ENCODE measurements around the gene PHF21B.
"Not testable (repeated sequence)": the region's sequence is repeated elsewhere in the genome, so short reads cannot be mapped to it uniquely, and the experiment has no call there.

The PHF21B gene

DNA sequence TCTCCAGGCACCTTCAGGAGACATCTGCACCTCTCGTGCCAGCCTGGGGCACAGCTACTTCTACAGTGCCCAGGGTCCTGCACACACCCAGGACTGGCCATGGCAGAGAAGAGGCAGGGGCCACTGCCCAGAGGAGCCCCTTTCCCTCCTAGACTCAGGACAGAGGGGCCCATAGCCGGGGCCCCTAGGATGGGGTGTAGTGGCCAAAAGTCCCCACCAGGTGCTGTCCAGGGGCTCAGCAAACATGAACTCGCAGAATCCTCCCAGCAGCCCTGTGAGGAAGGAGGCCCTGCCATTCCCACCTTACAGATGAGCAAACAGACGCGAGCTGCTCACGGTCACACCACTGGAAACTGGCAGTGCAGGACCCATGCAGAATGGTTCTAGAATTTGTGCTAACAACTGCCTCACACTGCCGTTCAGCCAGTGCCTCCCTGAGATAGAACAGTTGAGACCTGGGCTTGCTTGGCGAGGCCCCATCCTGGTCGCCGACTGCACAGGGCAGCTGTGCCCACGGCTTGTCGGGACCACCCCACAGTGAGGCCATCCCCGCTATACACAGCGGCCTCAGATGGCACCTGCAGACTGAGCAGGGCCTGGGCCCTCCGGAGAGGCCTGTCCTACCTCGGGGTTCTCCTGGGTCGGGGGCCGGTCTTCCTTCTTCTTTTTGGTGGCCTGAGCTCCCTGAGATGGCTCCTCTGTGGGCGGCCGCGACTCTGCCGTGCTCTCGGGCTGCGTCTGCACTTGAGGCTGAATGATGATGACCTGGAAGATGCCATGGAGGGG is 96.4 kb downstream of the PHF21B start:
- H3K9ac ChIP-seq (ENCODE audit: low read depth, low read length): no peak overlapping the region
- H3K36me3 ChIP-seq (ENCODE audit: insufficient read depth, low read length): peaks cover 27% of the 10 kb centered on the region
- no peaks in the 10 kb centered on the region for H3K4me1 ChIP-seq (ENCODE audit: insufficient read depth, low read length)
- H3K9me3 ChIP-seq (ENCODE audit: control insufficient read depth, insufficient read depth, low read length): peaks cover 18% of the 10 kb centered on the region

DNA sequence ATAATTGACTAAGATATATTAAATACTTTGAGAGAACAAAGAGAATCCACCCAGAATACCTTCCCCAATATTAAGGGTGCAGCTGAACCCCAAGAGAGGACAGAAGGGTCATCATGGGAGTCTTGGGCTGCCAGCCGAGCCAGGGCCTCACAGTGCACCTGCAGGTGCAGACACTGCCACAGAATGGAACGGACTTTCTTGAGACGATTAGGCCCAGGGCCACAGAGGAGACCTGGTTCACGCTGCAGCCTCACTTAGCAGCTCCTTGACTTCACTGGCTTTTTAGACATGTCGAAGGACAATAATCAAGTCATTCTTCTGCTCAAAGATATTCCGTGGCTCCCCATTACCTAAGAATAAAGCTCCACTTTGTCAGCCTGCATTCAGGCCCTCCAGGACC is 100.6 kb downstream of the PHF21B start:
- no peaks in the 10 kb centered on the region for H3K4me1 ChIP-seq (ENCODE audit: insufficient read depth, low read length)
- H3K36me3 ChIP-seq (ENCODE audit: insufficient read depth, low read length): peaks cover 17% of the 10 kb centered on the region
- H3K9me3 ChIP-seq (ENCODE audit: control insufficient read depth, insufficient read depth, low read length): peaks cover 18% of the 10 kb centered on the region
- H3K9ac ChIP-seq (ENCODE audit: low read depth, low read length): no peak overlapping the region

DNA sequence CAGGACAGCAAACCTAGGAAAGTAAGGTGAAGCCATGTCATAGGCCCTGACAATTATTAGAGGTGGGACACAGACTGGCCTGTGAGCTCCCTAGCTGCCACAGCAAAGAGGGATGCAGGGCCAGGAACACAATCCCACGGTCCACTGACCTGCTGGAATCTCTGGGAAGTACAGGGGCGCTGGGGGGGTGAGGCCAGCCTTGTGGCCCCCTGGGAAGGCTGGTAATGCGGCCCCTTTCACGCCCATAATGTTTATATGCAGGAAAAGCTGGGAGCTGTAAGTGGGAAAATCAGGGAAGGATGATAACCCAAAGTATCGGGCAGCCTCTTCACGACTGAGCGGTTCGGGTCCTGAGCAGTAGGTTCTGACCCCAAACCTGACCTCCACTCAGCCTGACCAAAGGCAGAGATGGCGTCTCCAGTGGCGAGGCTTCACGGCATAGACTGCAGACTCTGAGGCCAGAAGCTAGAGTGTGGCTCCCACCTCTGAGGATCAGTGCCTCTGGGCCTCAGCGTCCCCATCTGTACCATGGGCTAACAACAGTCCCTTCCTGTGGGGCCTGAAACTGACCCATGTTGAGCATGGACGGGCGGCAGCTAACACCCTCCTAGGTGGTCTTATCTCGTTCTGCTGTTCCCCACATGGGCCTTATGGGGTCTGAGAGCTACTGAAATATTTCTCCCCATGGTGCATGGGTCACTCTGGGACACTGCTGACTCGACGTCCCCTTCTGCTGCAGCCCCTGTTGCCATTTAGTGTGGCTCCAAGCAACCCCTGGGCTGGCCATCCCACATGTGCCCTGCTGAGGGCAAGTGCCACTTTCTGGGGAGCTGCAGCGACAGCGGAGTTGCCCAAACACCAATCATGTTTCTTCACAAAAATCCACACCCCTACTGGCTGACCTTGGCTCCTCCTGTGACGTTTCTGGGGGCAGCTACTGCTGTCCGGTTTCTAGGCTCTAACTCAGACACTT is 101.8 kb downstream of the PHF21B start:
- Histone ChIP-seq H3K4me1 (ENCODE audit: insufficient read depth, low read length) (no peaks in the 10 kb centered on the region), H3K36me3 (ENCODE audit: insufficient read depth, low read length) (peaks cover 17% of the 10 kb centered on the region), H3K9ac (ENCODE audit: low read depth, low read length) (no peak overlapping the region), H3K9me3 (ENCODE audit: control insufficient read depth, insufficient read depth, low read length) (peaks cover 18% of the 10 kb centered on the region)

DNA sequence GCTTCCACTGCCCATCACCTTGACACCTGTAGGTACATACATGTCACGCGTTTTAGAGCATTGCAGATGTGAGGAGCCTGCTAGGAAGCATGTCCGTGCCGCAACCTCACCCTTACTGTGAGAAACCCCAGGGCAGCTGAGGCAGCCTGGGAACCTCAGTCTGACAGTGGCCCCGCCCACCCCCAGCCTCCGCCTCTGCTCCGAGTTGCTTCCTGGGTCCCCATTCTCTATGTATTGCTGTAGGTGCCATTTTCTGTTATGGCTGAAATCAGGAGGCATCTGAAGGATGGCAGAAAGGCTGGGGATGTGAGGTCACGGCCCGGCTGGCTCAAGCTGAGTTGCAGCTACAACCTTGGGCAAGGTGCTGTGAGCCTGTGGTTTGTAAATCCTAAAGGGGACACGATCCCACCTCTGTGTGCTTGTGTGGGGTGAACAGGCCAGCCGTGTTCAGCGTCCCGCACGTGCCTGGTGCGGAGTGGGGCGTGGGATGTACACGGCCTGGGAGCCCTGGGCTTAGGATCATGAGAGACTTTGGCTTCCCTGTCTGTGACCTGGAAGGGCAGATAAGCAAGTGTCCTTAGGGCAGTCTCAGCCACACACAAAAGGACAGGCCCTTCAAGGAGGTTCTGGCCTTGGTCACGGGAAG is 102.7 kb downstream of the PHF21B start:
- no peak overlapping the region for H3K9ac ChIP-seq (ENCODE audit: low read depth, low read length)
- no peaks in the 10 kb centered on the region for H3K4me1 ChIP-seq (ENCODE audit: insufficient read depth, low read length)
- H3K9me3 ChIP-seq (ENCODE audit: control insufficient read depth, insufficient read depth, low read length): peaks cover 18% of the 10 kb centered on the region
- H3K36me3 ChIP-seq (ENCODE audit: insufficient read depth, low read length): peaks cover 17% of the 10 kb centered on the region

DNA sequence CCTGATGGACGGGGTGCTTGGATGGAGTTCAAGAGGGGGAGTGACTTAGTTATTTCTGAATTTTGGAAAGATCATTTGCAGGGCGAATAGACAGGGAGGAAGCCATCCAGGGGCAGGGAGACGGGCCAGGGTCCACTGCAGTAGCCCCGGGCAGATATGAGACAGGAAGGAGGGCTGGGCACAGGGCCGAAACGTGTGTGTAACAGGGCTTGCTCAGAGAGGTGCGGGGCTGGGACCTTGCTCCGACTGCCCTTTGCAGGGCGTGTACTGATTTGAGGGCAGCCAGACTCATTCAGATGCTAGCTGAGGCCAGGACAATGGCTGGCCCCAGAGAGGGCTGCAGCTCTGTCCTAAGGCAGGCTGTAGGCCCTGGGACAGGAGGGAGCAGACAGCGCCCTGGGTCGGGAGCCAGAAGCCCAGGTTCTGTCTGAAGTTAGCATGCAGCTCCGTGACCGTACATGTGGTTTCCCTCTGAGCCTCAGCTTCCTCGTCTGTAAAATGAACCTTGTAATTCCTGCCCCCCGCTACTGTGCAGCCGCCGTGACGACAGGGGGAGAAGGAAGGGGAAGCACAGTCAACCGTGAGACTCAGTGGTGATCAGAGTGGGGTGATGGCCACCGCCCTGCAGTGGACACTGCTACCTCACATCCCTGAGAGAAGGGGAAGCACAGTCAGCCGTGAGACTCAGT is 103.4 kb downstream of the PHF21B start:
- Histone ChIP-seq H3K9ac (ENCODE audit: low read depth, low read length) (no peak overlapping the region), H3K9me3 (ENCODE audit: control insufficient read depth, insufficient read depth, low read length) (peaks cover 14% of the 10 kb centered on the region), H3K36me3 (ENCODE audit: insufficient read depth, low read length) (peaks cover 17% of the 10 kb centered on the region), H3K4me1 (ENCODE audit: insufficient read depth, low read length) (no peaks in the 10 kb centered on the region)

DNA sequence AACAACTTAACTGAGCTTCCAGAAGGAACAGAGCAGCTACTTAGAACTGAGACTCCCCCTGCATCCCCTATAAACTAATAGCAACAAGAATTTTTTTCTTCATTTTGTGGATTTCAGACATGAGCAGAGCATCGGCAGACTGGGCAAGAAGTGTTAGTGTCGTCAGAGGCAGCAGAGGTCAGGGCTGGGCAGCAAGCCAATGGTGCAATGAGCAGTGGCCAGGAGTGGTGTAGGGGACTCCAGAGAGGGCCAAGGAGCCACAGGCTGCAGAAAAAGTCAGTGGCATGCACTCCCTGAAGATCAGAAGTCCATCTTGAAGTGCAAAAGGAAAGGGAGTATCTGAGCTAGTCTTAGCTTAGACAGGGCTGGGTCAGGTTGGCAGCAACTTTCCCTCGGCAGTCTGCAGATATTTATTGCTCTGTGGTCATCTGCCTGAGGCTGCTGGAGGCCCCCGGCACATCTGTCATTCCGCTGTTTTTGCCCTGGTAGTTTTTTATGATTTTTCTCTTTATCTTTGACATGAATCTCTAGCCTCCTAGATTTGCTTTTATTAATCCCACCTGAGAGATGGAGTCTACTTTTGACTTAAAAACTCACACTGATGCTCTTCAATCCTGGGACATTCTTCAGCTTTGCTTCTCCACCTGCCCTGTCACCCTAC is 105.2 kb downstream of the PHF21B start:
- H3K36me3 ChIP-seq (ENCODE audit: insufficient read depth, low read length): peaks cover 13% of the 10 kb centered on the region
- not testable (repeated sequence) for H3K9ac ChIP-seq (ENCODE audit: low read depth, low read length)

DNA sequence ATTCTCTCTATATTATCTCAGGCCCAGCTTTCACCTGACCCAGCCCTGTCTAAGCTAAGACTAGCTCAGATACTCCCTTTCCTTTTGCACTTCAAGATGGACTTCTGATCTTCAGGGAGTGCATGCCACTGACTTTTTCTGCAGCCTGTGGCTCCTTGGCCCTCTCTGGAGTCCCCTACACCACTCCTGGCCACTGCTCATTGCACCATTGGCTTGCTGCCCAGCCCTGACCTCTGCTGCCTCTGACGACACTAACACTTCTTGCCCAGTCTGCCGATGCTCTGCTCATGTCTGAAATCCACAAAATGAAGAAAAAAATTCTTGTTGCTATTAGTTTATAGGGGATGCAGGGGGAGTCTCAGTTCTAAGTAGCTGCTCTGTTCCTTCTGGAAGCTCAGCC is 106.6 kb downstream of the PHF21B start:
- H3K36me3 ChIP-seq (ENCODE audit: insufficient read depth, low read length): peaks cover 13% of the 10 kb centered on the region
- H3K9ac ChIP-seq (ENCODE audit: low read depth, low read length); H3K4me1 ChIP-seq (ENCODE audit: insufficient read depth, low read length): not testable (repeated sequence)
- H3K9me3 ChIP-seq (ENCODE audit: control insufficient read depth, insufficient read depth, low read length): peaks cover 16% of the 10 kb centered on the region

More for the DNA sequence above, 105.2 kb downstream of the PHF21B start:
- peaks cover 16% of the 10 kb centered on the region for H3K9me3 ChIP-seq (ENCODE audit: control insufficient read depth, insufficient read depth, low read length)
- not testable (repeated sequence) for H3K4me1 ChIP-seq (ENCODE audit: insufficient read depth, low read length)

DNA sequence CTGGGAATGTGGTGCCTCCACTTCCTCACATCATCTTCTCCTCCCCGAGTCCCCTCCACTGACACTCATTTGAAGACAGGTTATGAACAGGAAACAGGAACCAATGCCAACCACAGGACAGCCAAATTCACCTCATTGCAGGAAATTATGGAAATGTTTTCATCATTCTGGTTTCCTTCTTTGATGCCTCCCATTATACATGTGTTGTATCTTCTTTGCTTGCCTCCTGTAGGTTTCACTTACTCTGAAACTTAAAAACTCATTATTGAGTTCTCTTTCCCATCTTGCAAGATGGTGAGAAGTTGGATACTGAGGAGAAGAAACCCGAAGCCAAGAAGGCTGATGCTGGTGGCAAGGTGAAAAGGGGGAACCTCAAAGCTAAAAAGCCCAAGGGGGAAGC is 108.5 kb downstream of the PHF21B start:
- peaks cover 15% of the 10 kb centered on the region for H3K36me3 ChIP-seq (ENCODE audit: insufficient read depth, low read length)
- H3K4me1 ChIP-seq (ENCODE audit: insufficient read depth, low read length): no peaks in the 10 kb centered on the region
- H3K9ac ChIP-seq (ENCODE audit: low read depth, low read length): no peak overlapping the region
- H3K9me3 ChIP-seq (ENCODE audit: control insufficient read depth, insufficient read depth, low read length): peaks cover 16% of the 10 kb centered on the region

DNA sequence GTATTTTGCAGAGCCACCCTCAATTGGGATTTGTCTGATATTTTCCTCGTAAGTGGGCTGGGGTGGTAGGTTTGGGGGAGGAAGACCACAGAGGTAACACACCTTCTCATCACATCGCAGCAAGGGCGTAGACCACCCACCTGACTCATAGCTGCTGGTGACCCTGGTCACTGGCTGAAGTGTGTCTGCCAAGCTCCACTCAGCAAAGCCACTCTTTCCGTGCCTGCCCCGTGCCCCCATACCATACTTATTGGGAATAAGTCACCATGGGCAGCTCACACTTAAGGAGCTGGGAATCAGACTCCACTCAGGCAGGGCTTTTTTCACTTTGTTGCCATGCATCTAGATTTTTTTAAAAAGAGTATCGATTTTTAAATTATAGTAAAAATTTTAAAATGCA is 111.6 kb downstream of the PHF21B start:
- Histone ChIP-seq H3K9ac (ENCODE audit: low read depth, low read length) (no peak overlapping the region), H3K4me1 (ENCODE audit: insufficient read depth, low read length) (no peaks in the 10 kb centered on the region), H3K9me3 (ENCODE audit: control insufficient read depth, insufficient read depth, low read length) (peaks cover 16% of the 10 kb centered on the region), H3K36me3 (ENCODE audit: insufficient read depth, low read length) (peaks cover 15% of the 10 kb centered on the region)

DNA sequence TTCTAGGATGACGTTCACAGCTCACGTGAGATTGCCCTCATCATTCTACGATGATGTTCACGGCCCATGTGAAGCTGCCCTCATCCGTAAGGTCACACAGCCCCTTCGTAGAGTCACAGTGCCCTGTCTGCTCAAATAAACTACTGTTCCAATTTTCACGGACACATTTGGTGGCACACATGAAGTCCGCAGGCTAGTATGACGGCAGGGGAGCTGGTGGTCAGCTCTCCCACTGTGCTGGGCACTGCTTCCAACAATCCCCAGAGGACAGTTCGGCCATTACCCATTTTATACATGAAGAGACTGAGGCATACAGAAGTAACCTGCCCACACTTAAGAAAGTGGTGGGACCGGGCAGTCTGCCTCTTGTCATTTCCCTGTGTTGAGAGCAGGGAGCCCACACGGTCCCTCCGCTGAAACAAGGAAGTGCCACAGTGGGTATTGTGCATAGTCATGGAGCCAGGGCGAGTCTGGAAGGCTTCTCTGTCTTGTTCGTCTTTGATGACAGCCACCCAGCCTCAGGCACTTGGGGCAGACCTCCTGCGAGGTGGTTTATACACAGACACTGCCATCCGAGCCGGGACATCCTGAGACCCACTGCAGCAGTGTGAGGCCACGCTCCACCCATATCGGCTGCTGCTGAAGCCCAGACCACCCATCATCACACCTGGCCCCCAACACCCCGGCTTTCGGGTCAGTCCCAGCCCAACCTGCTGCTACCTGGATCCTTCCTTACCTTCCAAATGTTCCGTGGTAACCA is 114.3 kb downstream of the PHF21B start:
- H3K9ac ChIP-seq (ENCODE audit: low read depth, low read length): no peak overlapping the region
- H3K4me1 ChIP-seq (ENCODE audit: insufficient read depth, low read length): no peaks in the 10 kb centered on the region
- peaks cover 5% of the 10 kb centered on the region for H3K36me3 ChIP-seq (ENCODE audit: insufficient read depth, low read length)
- peaks cover under 1% of the 10 kb centered on the region; the same call in 1 of the 2 replicates for H3K9me3 ChIP-seq (ENCODE audit: control insufficient read depth, insufficient read depth, low read length)

DNA sequence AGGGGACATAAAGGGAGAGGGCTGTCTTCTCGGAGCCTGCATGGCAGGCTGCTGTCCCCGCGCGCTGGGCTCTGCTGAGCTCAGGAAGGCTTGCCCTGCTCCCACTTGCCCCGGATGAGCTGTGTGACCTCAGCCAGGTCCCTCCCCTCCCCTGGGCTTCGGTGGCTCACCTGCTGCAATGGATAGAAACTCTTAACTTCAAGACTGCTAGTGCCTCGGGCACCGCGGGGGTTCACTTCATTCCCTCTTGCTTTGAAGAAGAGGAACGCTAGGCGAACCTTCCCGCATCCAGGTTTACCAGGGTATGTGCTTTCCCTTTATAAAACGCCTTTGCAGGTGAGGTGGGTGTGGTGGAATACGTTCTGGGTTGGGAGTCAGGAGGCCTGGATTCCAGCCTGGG is 115.0 kb downstream of the PHF21B start:
- H3K36me3 ChIP-seq (ENCODE audit: insufficient read depth, low read length): peaks cover 5% of the 10 kb centered on the region
- no peak overlapping the region for H3K9ac ChIP-seq (ENCODE audit: low read depth, low read length)

DNA sequence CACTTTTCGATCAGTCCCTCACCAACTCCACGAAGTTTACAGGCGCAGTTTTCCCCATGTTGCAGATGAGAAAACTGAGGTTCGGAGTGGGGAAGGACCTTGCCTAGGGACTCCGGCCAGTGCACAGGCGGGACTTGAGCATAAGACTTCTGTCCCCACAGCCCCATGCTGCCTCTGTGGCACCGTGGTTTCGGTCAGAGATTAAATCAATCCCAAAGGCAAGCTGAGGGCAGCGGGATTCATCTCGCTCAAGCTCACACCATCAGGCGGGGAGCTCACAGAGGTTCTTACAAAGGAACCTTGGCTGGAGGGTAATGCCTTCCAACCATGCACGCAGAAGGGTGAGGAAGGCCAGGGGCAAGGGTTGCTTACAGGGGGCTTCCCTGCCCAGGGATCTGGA is 115.5 kb downstream of the PHF21B start:
- Histone ChIP-seq H3K9ac (ENCODE audit: low read depth, low read length) (no peak overlapping the region), H3K36me3 (ENCODE audit: insufficient read depth, low read length) (peaks cover 5% of the 10 kb centered on the region), H3K9me3 (ENCODE audit: control insufficient read depth, insufficient read depth, low read length) (no peaks in the 10 kb centered on the region), H3K4me1 (ENCODE audit: insufficient read depth, low read length) (no peaks in the 10 kb centered on the region)

More for the DNA sequence above, 115.0 kb downstream of the PHF21B start:
- Histone ChIP-seq H3K4me1 (ENCODE audit: insufficient read depth, low read length) (no peaks in the 10 kb centered on the region), H3K9me3 (ENCODE audit: control insufficient read depth, insufficient read depth, low read length) (no peaks in the 10 kb centered on the region)

DNA sequence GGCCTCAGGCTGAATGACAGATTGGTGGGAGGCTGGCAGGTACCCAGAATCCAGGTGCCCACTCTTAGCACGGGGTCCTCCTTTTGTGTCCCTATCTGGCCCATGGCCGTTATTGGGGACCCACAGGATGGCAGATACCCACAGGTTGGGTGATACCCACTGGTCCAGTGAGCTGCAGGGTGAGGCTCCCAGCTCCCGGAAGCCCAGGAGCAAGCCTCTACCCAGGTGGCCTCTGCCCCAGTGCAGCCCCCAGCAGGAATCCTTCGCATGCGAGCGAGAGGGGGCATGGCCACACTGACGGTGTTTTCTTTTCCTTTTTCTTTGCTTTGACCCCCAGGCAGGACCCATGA is 116.1 kb downstream of the PHF21B start:
- Histone ChIP-seq H3K36me3 (ENCODE audit: insufficient read depth, low read length) (peaks cover 5% of the 10 kb centered on the region), H3K9ac (ENCODE audit: low read depth, low read length) (no peak overlapping the region), H3K9me3 (ENCODE audit: control insufficient read depth, insufficient read depth, low read length) (no peaks in the 10 kb centered on the region), H3K4me1 (ENCODE audit: insufficient read depth, low read length) (peaks cover 3% of the 10 kb centered on the region)

All from ES-I3 (cell line).